ENCODE results near the gene CDH23.

DNA sequence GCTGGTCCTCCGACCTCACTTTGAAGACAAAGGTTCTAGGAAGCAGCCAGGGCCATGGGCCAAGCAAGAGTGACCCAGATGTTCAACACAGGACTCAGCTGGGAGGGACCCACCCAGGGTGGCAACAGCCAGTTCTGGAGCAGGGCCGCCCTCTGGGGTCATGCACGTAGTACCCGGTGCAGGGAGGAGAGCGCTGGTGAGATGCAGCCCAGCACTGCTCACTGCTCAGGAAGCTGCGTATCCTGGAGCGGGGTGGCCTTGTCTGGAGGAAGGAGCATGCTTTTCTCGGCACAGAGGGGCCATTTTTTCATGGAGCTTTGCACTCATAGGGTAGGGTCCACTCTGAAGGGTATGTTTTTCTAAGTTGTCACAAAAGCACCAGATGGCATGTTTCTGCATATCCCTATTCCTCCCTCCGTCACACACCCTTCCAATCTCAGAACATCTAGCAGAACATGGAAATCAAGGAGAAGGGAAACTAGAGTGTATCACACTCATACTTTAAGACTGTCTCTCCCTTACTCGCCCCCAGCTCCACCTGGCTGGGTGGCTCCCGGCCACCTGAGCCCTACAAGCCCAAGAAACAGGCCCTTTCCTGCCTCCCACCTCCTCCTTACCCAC lies 132.6 kb downstream of the CDH23 start:
- TF ChIP-seq, protein P1, sequence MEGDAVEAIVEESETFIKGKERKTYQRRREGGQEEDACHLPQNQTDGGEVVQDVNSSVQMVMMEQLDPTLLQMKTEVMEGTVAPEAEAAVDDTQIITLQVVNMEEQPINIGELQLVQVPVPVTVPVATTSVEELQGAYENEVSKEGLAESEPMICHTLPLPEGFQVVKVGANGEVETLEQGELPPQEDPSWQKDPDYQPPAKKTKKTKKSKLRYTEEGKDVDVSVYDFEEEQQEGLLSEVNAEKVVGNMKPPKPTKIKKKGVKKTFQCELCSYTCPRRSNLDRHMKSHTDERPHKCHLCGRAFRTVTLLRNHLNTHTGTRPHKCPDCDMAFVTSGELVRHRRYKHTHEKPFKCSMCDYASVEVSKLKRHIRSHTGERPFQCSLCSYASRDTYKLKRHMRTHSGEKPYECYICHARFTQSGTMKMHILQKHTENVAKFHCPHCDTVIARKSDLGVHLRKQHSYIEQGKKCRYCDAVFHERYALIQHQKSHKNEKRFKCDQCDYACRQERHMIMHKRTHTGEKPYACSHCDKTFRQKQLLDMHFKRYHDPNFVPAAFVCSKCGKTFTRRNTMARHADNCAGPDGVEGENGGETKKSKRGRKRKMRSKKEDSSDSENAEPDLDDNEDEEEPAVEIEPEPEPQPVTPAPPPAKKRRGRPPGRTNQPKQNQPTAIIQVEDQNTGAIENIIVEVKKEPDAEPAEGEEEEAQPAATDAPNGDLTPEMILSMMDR (IDR thresholded peaks at IDR 0.05): no peak
- no peak for TF ChIP-seq POLR2A (IDR thresholded peaks at IDR 0.05)
